Common myeloid progenitor, CD34-positive (primary cell): Measurements from ENCODE around the gene LRRC42.
"Not testable (repeated sequence)": the region's sequence is repeated elsewhere in the genome, so short reads cannot be mapped to it uniquely, and the experiment has no call there.

Experiments used
- CTCF ChIA-PET: fragments of 350-600 bp; sonication (Branson Sonifier 250); formaldehyde crosslinking; loops from one replicate; lab custom pipeline; 2021; ENCODE audit warnings: antibody characterized with exemption; lab: Charles Lee
- POLR2A ChIA-PET: fragments of 350-600 bp; sonication (Branson Sonifier 250); formaldehyde crosslinking; loops from one replicate; lab custom pipeline; 2021; ENCODE audit warnings: antibody characterized with exemption; lab: Charles Lee
- DNase-seq, 3 donors: peaks; one replicate each; pipeline versions ENCODE4 v3.0.0 to v3.0.0-alpha.2; 2013
- H3K27ac ChIP-seq, 2 experiments: 1 replicate in 1 of 2; 2 replicates in 1 of 2; pipeline ENCODE4 v1.7.0; 2013; ENCODE audit warnings: inconsistent platforms in 2 of 2, low read length in 2 of 2, mild to moderate bottlenecking in 2 of 2, low read depth in 1 of 2, moderate library complexity in 1 of 2; ENCODE audit not compliant: severe bottlenecking in 2 of 2, insufficient read depth in 1 of 2, poor library complexity in 1 of 2
- H3K27me3 ChIP-seq, 5 experiments: replicated peaks in 2 of 5; 1 replicate in 3 of 5; 2 replicates in 2 of 5; pipeline versions ENCODE4 v1.6.1 to v1.7.0; 2013; ENCODE audit warnings: low read length in 4 of 5, mild to moderate bottlenecking in 2 of 5, moderate library complexity in 2 of 5, inconsistent platforms in 1 of 5; ENCODE audit not compliant: insufficient read depth in 5 of 5, control insufficient read depth in 4 of 5
- H3K36me3 ChIP-seq, 4 experiments: 1 replicate in 2 of 4; 2 replicates in 2 of 4; pipeline versions ENCODE4 v1.6.1 to v1.7.0; 2013; ENCODE audit warnings: low read length in 3 of 4, control low read depth in 1 of 4, mild to moderate bottlenecking in 1 of 4; ENCODE audit not compliant: control insufficient read depth in 4 of 4, insufficient read depth in 4 of 4
- H3K4me1 ChIP-seq, 4 experiments: 1 replicate in 3 of 4; 2 replicates in 1 of 4; pipeline versions ENCODE4 v1.6.1 to v1.7.1; 2013; ENCODE audit warnings: low read length in 3 of 4, mild to moderate bottlenecking in 3 of 4, control low read depth in 1 of 4, inconsistent platforms in 1 of 4, moderate library complexity in 1 of 4; ENCODE audit not compliant: control insufficient read depth in 4 of 4, insufficient read depth in 4 of 4; ENCODE audit errors: control extremely low read depth in 1 of 4
- H3K4me3 ChIP-seq, 7 experiments: 1 replicate in 4 of 7; 2 replicates in 3 of 7; pipeline versions ENCODE4 v1.5.1 to v1.7.0; 2013; ENCODE audit warnings: mild to moderate bottlenecking in 7 of 7, low read length in 6 of 7, moderate library complexity in 6 of 7, inconsistent platforms in 2 of 7, low read depth in 2 of 7, control low read depth in 1 of 7; ENCODE audit not compliant: insufficient read depth in 4 of 7, control insufficient read depth in 1 of 7; ENCODE audit errors: extremely low read depth in 1 of 7
- H3K9me3 ChIP-seq, 5 experiments: 1 replicate in 4 of 5; 2 replicates in 1 of 5; pipeline versions ENCODE4 v1.6.1 to v1.7.1; 2013; ENCODE audit warnings: low read length in 4 of 5, mild to moderate bottlenecking in 2 of 5, inconsistent platforms in 1 of 5, low read depth in 1 of 5, moderate library complexity in 1 of 5; ENCODE audit not compliant: control insufficient read depth in 4 of 5, insufficient read depth in 2 of 5; ENCODE audit errors: control extremely low read depth in 1 of 5
- WGBS: methylation state at CpG from one replicate; pipeline ENCODE4 v1.1.5; 2013; ENCODE audit not compliant: insufficient coverage; 5-methylcytosine and 5-hydroxymethylcytosine counted together

LRRC42 gene

DNA sequence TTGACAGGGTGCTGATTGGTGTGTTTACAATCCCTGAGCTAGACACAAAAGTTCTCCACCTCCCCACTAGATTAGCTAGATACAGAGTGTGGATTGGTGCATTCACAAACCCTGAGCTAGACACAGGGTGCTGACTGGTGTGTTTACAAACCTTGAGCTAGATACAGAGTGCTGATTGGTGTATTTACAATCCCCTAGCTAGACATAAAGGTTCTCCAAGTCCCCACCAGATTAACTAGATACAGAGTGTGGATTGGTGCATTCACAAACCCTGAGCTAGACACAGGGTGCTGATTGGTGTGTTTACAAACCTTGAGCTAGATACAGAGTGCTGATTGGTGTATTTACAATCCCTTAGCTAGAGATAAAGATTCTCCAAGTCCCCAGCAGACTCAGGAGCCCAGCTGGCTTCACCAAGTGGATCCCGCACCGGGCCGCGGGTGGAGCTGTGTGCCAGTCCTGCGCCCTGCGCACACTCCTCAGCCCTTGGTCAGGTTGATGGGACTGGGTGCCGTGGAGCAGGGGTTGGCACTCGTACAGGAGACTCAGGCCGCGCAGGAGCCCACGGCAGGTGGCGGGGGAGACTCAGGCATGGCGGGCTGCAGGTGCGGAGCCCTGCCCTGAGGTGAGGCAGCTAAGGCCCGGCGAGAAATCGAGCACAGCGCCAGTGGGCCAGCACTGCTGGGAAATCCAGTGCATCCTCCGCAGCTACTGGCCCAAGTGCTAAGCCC is 57.8 kb downstream of the LRRC42 start:
- DNase-seq, H3K9me3 ChIP-seq, H3K27ac ChIP-seq, H3K4me3 ChIP-seq, H3K36me3 ChIP-seq, H3K4me1 ChIP-seq, CTCF ChIA-PET, H3K27me3 ChIP-seq: not testable (repeated sequence)
- WGBS: 94% methylated on average over 18 of the region's 19 CpGs
- POLR2A ChIA-PET: interaction anchor here (0.7 kb wide), 1 partner anchor 181 kb away, joined by 3 read pairs; no protein-coding TSS in a partner anchor

DNA sequence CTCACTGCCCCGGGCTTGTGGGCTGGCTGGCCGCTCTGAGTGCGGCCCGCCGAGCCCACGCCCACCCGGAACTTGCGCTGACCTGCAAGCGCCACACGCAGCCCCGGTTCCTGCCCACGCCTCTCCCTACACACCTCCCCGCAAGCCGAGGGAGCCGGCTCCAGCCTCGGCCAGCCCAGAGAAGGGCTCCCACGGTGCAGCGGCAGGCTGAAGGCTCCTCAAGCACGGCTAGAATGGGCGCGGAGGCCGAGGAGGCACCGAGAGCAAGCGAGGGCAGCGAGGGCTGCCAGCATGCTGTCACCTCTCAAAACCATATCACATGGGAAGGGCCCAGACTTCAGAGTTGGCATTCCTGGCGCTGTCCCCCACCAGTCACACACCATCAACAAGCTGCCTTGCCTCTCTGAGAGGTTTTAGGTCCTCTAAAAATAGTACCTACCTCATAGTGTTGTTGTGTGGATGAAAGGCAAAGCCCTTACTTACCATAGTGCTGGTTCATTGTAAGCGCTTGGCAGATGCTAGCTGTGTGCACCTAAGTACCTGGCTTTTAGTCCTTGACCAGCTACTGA is 58.4 kb downstream of the LRRC42 start:
- no peaks in the 10 kb centered on the region for H3K27me3 ChIP-seq
- no peak overlapping the region for H3K27ac ChIP-seq
- no peaks in the 10 kb centered on the region for H3K4me1 ChIP-seq
- DNase-seq: no peak
- ChIA-PET POLR2A (interaction anchor here (0.7 kb wide), 1 partner anchor 181 kb away, joined by 3 read pairs; no protein-coding TSS in a partner anchor), CTCF (no interaction called here)
- no peak overlapping the region for H3K4me3 ChIP-seq
- no peaks in the 10 kb centered on the region for H3K36me3 ChIP-seq
- WGBS: 93% methylated on average over 25 of the region's 27 CpGs
- H3K9me3 ChIP-seq: peaks cover 0 to 3% (median 0%) of the 10 kb centered on the region in 5 experiments

DNA sequence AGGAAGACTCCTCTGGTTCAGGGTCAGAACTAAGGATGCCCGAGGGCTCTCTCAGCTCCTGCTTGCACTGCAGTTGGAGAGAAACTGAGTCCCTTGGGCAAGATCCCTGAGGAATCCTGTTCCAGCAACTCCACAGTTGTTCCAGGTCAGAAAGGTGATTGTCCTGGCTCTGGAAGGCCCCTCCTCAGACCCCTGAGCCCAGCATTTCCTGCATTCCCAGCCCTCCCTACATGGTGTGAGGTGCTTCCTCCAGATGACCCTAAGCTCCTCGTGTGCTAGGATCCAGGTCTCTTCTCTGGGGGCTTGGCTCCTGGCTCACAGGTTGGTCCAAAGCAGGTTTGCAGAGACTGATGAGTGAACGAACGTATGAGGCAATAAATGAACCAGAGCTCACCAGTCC is 60.4 kb downstream of the LRRC42 start:
- 88% methylated on average over 4 of the region's 4 CpGs for WGBS
- CTCF ChIA-PET: interaction anchor here (0.7 to 1.1 kb wide), 2 partner anchors 9 to 26 kb away, joined by 3 to 4 read pairs; no protein-coding TSS in a partner anchor

DNA sequence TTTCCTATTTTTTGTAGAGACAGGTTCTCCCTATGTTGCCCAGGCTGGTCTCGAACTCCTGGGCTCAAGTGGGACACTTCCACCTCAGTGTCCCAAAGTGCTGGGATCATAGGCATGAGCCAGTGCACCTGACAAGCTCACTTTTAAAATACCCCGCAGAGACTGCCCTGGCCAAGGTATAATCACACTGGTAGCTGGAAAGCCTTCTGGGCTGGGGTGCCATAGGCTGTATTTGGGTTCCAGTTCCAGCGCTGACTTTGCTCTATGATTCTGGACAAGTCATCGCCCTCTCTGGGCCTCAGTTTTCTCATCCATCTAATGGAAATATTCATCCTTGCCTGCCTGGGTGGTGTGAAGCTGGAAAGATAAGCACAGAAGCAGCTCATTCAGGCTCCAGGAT is 61.5 kb downstream of the LRRC42 start:
- POLR2A ChIA-PET: no interaction called here
- H3K9me3 ChIP-seq: peaks cover 0 to 3% (median 0%) of the 10 kb centered on the region in 5 experiments
- H3K27me3 ChIP-seq: no peaks in the 10 kb centered on the region
- no peak overlapping the region for H3K27ac ChIP-seq
- H3K36me3 ChIP-seq: no peaks in the 10 kb centered on the region
- CTCF ChIA-PET: no interaction called here
- DNase-seq: no peak
- no peak overlapping the region for H3K4me3 ChIP-seq
- no peaks in the 10 kb centered on the region for H3K4me1 ChIP-seq
- WGBS: 95% methylated on average over 4 of the region's 4 CpGs

More for the DNA sequence above, 60.4 kb downstream of the LRRC42 start:
- H3K4me3 ChIP-seq: no peak overlapping the region
- H3K27me3 ChIP-seq: no peaks in the 10 kb centered on the region
- no peak for DNase-seq
- no peaks in the 10 kb centered on the region for H3K36me3 ChIP-seq
- H3K27ac ChIP-seq: no peak overlapping the region
- peaks cover 0 to 3% (median 0%) of the 10 kb centered on the region in 5 experiments for H3K9me3 ChIP-seq
- POLR2A ChIA-PET: no interaction called here
- H3K4me1 ChIP-seq: no peaks in the 10 kb centered on the region

DNA sequence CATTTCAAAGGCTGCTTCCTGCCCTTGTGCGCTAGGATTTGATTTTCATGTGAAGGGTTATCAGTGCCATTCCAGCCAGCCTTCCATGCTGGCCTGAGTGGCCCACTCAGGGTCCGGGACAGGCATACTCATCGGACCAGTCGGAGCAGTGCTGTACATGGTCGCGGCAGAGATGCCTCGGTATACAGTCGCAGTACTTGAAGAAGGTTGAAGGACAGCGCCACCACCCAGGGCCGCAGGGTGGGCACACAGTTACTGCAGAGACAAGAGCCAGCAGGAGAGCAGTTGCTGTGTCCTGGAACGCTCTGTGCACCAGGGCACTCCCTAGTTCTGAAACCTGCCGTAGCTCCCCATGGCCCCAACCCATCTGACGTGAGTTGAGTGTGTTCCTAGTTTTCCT is 62.7 kb downstream of the LRRC42 start:
- Histone ChIP-seq H3K27ac (no peak overlapping the region), H3K36me3 (no peaks in the 10 kb centered on the region), H3K9me3 (no peaks in the 10 kb centered on the region), H3K4me1 (no peaks in the 10 kb centered on the region), H3K27me3 (no peaks in the 10 kb centered on the region), H3K4me3 (no peak overlapping the region)
- ChIA-PET CTCF (no interaction called here), POLR2A (no interaction called here)
- WGBS: 89% methylated on average over 13 of the region's 13 CpGs
- no peak for DNase-seq

DNA sequence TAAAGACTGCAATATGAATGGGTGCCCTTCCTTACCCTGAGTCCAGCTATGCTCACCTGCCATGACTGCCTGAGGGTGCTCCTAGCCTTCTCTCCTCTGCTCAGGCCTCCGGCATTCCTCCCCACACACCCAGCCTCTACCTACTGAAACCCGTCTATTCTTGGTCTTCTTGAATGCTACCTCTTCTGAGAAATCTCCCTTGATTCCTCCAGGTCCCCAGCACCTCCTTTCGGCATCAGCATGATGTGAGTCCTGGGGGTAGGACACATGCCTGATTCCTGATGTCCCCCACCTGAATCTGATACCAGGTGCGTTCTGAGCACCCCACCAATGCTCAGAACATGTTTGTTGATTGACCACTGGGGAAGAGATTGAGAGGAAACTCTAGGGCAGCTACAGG is 63.3 kb downstream of the LRRC42 start:
- Histone ChIP-seq H3K36me3 (no peaks in the 10 kb centered on the region), H3K27ac (no peak overlapping the region), H3K4me3 (no peak overlapping the region), H3K4me1 (no peaks in the 10 kb centered on the region), H3K9me3 (no peaks in the 10 kb centered on the region), H3K27me3 (no peaks in the 10 kb centered on the region)
- DNase-seq: no peak
- ChIA-PET POLR2A (no interaction called here), CTCF (no interaction called here)
- 93% methylated on average over 3 of the region's 4 CpGs for WGBS

DNA sequence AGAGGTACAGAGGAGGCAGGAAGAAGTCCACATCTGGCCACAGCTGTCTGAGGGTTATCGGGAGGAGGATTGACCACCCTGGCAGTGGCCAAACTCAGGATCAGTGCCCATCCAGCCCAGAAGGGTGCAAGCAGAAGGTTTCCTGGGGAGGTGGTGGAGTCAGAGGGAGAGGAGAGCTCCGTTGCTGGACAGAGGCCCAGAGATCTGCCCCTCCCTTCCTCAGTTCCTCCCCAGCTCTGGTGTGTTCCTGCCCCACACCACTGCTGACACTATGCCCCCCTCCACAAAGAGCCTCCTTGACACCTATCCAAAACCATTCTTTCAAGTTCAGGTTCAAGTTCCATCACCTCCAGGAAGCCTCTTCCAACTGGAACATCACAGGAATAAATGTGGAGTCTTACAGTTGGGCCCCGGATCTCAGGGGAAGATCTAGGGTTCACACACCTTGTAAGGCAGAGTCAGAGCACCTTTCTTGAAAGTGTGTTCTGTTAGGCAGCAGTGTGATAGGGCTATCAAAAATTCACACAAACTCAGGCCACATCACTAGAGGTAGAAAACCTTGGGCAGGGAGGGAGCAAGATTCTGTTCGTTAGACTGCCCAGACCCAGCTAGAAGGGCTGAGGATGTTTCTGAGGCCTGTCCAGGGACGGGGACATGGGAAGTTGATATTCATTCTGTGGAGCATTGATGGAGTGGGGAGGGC is 64.4 kb downstream of the LRRC42 start:
- no peak overlapping the region for H3K27ac ChIP-seq
- H3K27me3 ChIP-seq: no peaks in the 10 kb centered on the region
- no peaks in the 10 kb centered on the region for H3K4me1 ChIP-seq
- no peak for DNase-seq
- H3K36me3 ChIP-seq: no peaks in the 10 kb centered on the region
- H3K9me3 ChIP-seq: no peaks in the 10 kb centered on the region
- 94% methylated on average over 3 of the region's 5 CpGs for WGBS
- H3K4me3 ChIP-seq: no peak overlapping the region
- ChIA-PET CTCF (no interaction called here), POLR2A (no interaction called here)
